GM12878 (cell line): Measurements from ENCODE around the gene PRDM2. TPM values are rescaled to one million over a fixed set of nuclear protein-coding genes. Genes with fewer than 3 reads are reported as not detected.

Experiments
- ATAC-seq: fragments of 200-7000 bp; cut with Tn5 transposase; 3 replicates; pipeline ENCODE4 v1.9.1; 2020; ENCODE audit warnings: mild to moderate bottlenecking, moderate library complexity
- BruUV-seq: library from RNA; stranded (reverse); fragments of 400-500 nt; replicated peaks from 2 replicates; lab custom pipeline; 2021; lab: Mats Ljungman, UMichigan
- CTCF ChIA-PET: fragments of 300-600 bp; sonication (Branson Sonifier 250); formaldehyde crosslinking; extraction: SDS; loops from one replicate; lab custom pipeline; 2021; ENCODE audit warnings: inconsistent platforms; lab: Yijun Ruan, JAX
- POLR2A ChIA-PET: fragments of 350-600 bp; formaldehyde crosslinking; extraction: SDS; loops from one replicate; lab custom pipeline; 2021; ENCODE audit warnings: inconsistent platforms; lab: Charles Lee
- RAD21 ChIA-PET: fragments of 300-600 bp; sonication (Branson Sonifier 250); formaldehyde crosslinking; loops from one replicate; lab custom pipeline; 2023; ENCODE audit warnings: antibody characterized with exemption; ENCODE audit not compliant: unreplicated experiment; lab: Charles Lee
- SMC1A ChIA-PET: fragments of 300-600 bp; sonication (Branson Sonifier 250); formaldehyde crosslinking; loops from one replicate; lab custom pipeline; 2023; ENCODE audit not compliant: unreplicated experiment, uncharacterized antibody; lab: Charles Lee
- DNase-seq: peaks from one replicate; pipeline ENCODE4 v3.0.0-alpha.2; 2011; ENCODE audit warnings: low read depth, low spot score
- FAIRE-seq: peaks from 3 replicates; lab custom pipeline; 2011; peaks lifted over from hg19 to GRCh38; lab: Jason Lieb, UNC
- H2AFZ ChIP-seq: 2 replicates; pipeline ENCODE4 v1.6.0; 2011; ENCODE audit warnings: low read depth, low read length, control low read depth; ENCODE audit not compliant: control insufficient read depth
- H3K27ac ChIP-seq: 2 replicates; pipeline ENCODE4 v1.5.1; 2011; ENCODE audit warnings: control low read depth; ENCODE audit not compliant: control insufficient read depth, insufficient read depth
- H3K27me3 ChIP-seq, 2 experiments: replicated peaks in 1 of 2; 2 replicates each; pipeline versions ENCODE4 v1.6.0 to v1.6.1; 2011; ENCODE audit warnings: low read length in 1 of 2; ENCODE audit not compliant: control insufficient read depth in 2 of 2, insufficient read depth in 2 of 2
- H3K36me3 ChIP-seq, 2 experiments: 2 replicates each; pipeline ENCODE4 v1.5.1; 2011; ENCODE audit warnings: low read length in 1 of 2; ENCODE audit not compliant: control insufficient read depth in 2 of 2, insufficient read depth in 2 of 2
- H3K4me1 ChIP-seq: 2 replicates; pipeline ENCODE4 v1.6.1; 2011; ENCODE audit warnings: mild to moderate bottlenecking, low read length, moderate library complexity, mixed read lengths; ENCODE audit not compliant: control insufficient read depth, insufficient read depth
- H3K4me2 ChIP-seq: 2 replicates; pipeline ENCODE4 v1.6.0; 2011; ENCODE audit warnings: control low read depth; ENCODE audit not compliant: control insufficient read depth, insufficient read depth
- H3K4me3 ChIP-seq: fragments of 200-600 bp; sonication (generic); 2 replicates; pipeline ENCODE4 v1.5.1; 2016
- H3K79me2 ChIP-seq: 2 replicates; pipeline ENCODE4 v1.6.0; 2011; ENCODE audit warnings: low read length; ENCODE audit not compliant: control insufficient read depth, insufficient read depth
- H3K9ac ChIP-seq: 2 replicates; pipeline ENCODE4 v1.8.0; 2011; ENCODE audit warnings: low read length, control low read depth, mixed read lengths; ENCODE audit not compliant: control insufficient read depth, insufficient read depth
- H3K9me3 ChIP-seq: replicated peaks from 3 replicates; pipeline ENCODE4 v1.5.1; 2011; ENCODE audit warnings: mild to moderate bottlenecking, low read length; ENCODE audit not compliant: control insufficient read depth, insufficient read depth
- H4K20me1 ChIP-seq: 2 replicates; pipeline ENCODE4 v1.6.0; 2011; ENCODE audit not compliant: control insufficient read depth, insufficient read depth
- ATF7 ChIP-seq: fragments of 450-650 bp; IDR thresholded peaks from 2 replicates; pipeline ENCODE4 v1.6.1; 2016; ENCODE audit warnings: low read depth, mild to moderate bottlenecking
- CHD1 ChIP-seq: IDR thresholded peaks from 2 replicates; pipeline ENCODE4 v1.6.1; 2012; ENCODE audit warnings: low read depth, low read length, improper control_type of control experiment
- EZH2 ChIP-seq: IDR thresholded peaks from 2 replicates; pipeline ENCODE4 v1.6.1; 2012; ENCODE audit warnings: low read depth, mild to moderate bottlenecking, control low read depth, inconsistent platforms, low read length, borderline replicate concordance; ENCODE audit not compliant: control insufficient read depth
- FOXM1 ChIP-seq: IDR thresholded peaks from 2 replicates; pipeline ENCODE4 v1.6.1; 2012; ENCODE audit warnings: low read depth, mild to moderate bottlenecking, inconsistent platforms, low read length, moderate library complexity
- HSF1 ChIP-seq: fragments of 150-350 bp; IDR thresholded peaks from 2 replicates; pipeline ENCODE4 v1.6.1; 2014; ENCODE audit warnings: mild to moderate bottlenecking, low read depth, low read length
- IKZF2 ChIP-seq, 2 experiments: fragments of 450-650 bp; IDR thresholded peaks; 2 replicates each; pipeline ENCODE4 v1.6.1; 2017; ENCODE audit warnings: mild to moderate bottlenecking in 2 of 2, moderate library complexity in 2 of 2
- JUNB ChIP-seq: IDR thresholded peaks from 2 replicates; pipeline ENCODE4 v1.6.1; 2016; ENCODE audit warnings: antibody characterized with exemption, mild to moderate bottlenecking
- MYB ChIP-seq: fragments of 150-350 bp; IDR thresholded peaks from 2 replicates; pipeline ENCODE4 v1.6.1; 2014; ENCODE audit warnings: mild to moderate bottlenecking, low read depth, low read length, borderline replicate concordance
- NR2C1 ChIP-seq: fragments of 450-650 bp; IDR thresholded peaks from 2 replicates; pipeline ENCODE4 v1.6.1; 2017; ENCODE audit warnings: antibody characterized with exemption, mild to moderate bottlenecking, moderate library complexity
- PKNOX1 ChIP-seq: fragments of 450-650 bp; IDR thresholded peaks from 2 replicates; pipeline ENCODE4 v1.6.1; 2016; ENCODE audit warnings: mild to moderate bottlenecking
- WRNIP1 ChIP-seq: IDR thresholded peaks from 2 replicates; pipeline ENCODE4 v1.6.1; 2011; ENCODE audit warnings: low read depth, low read length, improper control_type of control experiment, borderline replicate concordance
- ZBTB4 ChIP-seq: fragments of 450-650 bp; formaldehyde crosslinking; IDR thresholded peaks from 2 replicates; pipeline ENCODE4 v1.4.0; 2022; ENCODE audit warnings: mild to moderate bottlenecking, moderate library complexity
- WGBS: methylation state at CpG from one replicate; pipeline ENCODE4 v1.1.6; 2016; ENCODE audit warnings: low lambda C conversion rate; ENCODE audit not compliant: insufficient replicate concordance, insufficient coverage; ENCODE audit errors: missing lambda C conversion rate; 5-methylcytosine and 5-hydroxymethylcytosine counted together
- in situ Hi-C: fragments of 300-500 bp; cut with MboI; formaldehyde crosslinking; loops from 9 replicates; pipeline ENCODE4 v1.14.3; 2018; ENCODE audit warnings: mixed read lengths
- intact Hi-C: fragments of 100-400 bp; cut with micrococcal nuclease; formaldehyde crosslinking; loops from one replicate; pipeline ENCODE4 v1.14.2; 2022; ENCODE audit not compliant: unreplicated experiment
- polyA plus RNA-seq, 11 experiments: library from polyadenylated mRNA; depleted of rRNA in 4 of 11; unstranded in 6 of 11; stranded (reverse) in 5 of 11; fragments of >200 nt; fragmentation: Nextera tagmentation in 4 of 11; fragmentation: Illumina TruSeq in 1 of 11; extraction: Ambion mirVana in 4 of 11; extraction: Trizol in 1 of 11; gene quantifications; 1 replicate in 1 of 11; 2 replicates in 10 of 11; pipeline versions ENCODE4 v1.2.1 to v1.2.3, GENCODE V29; 2011 to 2016; ENCODE audit warnings: inconsistent platforms in 2 of 11, missing spikeins in 2 of 11, low read depth in 1 of 11
- total RNA-seq, 4 experiments: library from RNA; depleted of rRNA in 3 of 4; stranded (reverse); fragments of >200 nt in 3 of 4; fragmentation: Illumina TruSeq in 1 of 4; extraction: Trizol in 1 of 4; gene quantifications; 2 replicates each; pipeline versions ENCODE4 v1.2.1 to v1.2.3, GENCODE V29; 2013 to 2021

The PRDM2 gene
- total and polyA plus RNA-seq, 10 of the 15 experiments (the other 5 are each of a cell fraction or from before 2014, with no cell fraction given): 8.4 to 45.1 (median 23.5) TPM

DNA sequence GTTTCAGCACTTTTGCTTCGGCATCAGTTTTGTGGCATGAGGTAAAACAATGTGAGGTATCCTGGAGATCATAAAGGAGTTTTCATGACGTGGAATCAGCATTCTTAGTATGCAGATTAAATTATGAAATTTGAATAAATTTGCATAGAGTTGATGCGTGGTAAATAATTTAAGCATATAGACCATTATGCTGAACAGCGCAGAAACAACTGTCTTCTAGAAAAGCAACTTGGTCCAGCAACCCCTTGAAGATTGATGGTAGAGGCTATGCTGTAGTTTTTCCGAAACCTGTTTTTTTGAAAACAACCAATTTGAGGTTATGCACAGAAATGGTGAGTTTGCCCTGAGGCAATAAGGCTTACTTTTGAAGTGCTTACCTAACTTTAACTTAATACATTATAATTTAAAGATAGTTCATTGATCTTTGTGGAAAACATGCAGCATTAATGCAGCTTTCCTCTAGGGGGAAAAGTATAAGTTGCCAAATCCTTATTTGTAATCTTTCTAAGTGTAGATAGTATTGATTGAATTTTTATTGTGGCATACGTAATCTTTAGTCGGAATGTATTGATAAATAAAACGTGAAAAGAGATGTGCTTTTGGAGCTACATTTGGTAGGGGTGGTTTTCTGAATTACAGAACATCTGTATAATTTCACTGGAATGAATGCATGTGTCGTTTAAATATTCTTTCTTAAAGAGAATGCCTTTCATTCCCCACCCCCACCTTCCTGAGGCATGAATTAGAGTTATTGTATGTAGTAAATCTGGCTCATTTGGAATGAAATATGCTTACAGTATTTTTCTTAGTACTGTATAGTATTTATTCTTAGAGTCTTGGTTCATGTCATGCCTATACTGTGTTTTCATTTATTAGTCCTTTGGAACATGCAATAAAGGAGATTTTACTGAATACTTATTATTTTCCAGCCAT is 3.8 kb downstream of the PRDM2 start (continued):
- TF ChIP-seq ZBTB4 (CRISPR knock-in tag) (no peak), FOXM1 (no peak), ATF7 (no peak), EZH2 (no peak)

- ChIA-PET SMC1A (interaction anchor here (0.8 to 19.7 kb wide), 5 partner anchors 9 to 50 kb away, joined by 3 to 425 read pairs (median 3); no protein-coding TSS in a partner anchor), CTCF (interaction anchor here (1.1 to 10.6 kb wide), 2 partner anchors 9 to 22 kb away, joined by 7 to 212 read pairs; no protein-coding TSS in a partner anchor), POLR2A (interaction anchor here (1.0 to 4.7 kb wide), 2 partner anchors 21 to 51 kb away, joined by 7 to 48 read pairs; no protein-coding TSS in a partner anchor), RAD21 (interaction anchor here (0.7 to 17.5 kb wide), 4 partner anchors 19 to 49 kb away, joined by 3 to 367 read pairs (median 4); no protein-coding TSS in a partner anchor)
- H3K9ac ChIP-seq: no peak overlapping the region
- no TSS peak for BruUV-seq
- DNase-seq (no peak), FAIRE-seq (no peak), ATAC-seq (no peak)
- H3K4me2 ChIP-seq: peak overlapping the region; percentile 28
- no peaks in the 10 kb centered on the region for H3K27me3 ChIP-seq
- H3K9me3 ChIP-seq: no peaks in the 10 kb centered on the region
- peak overlapping the region; percentile 20; the same call in 1 of the 2 replicates for H3K27ac ChIP-seq
- in situ Hi-C loops: loop anchor here (25.0 kb wide), 1 partner anchor 1644 kb away; the partner anchor contains the start of gene TNFRSF8
- no peak overlapping the region for H2AFZ ChIP-seq
- no peaks in the 10 kb centered on the region for H3K36me3 ChIP-seq
- WGBS: 75% methylated on average over 2 of the region's 2 CpGs
- peaks cover 96% of the 10 kb centered on the region for H3K79me2 ChIP-seq
- H3K4me3 ChIP-seq: no peak overlapping the region
- no peaks in the 10 kb centered on the region for H4K20me1 ChIP-seq
- intact Hi-C loops: no loop called here
- H3K4me1 ChIP-seq: peaks cover 16% of the 10 kb centered on the region
- no peak for TF ChIP-seq NR2C1
- TF ChIP-seq WRNIP1: 0 out of 2 replicates have a peak, but pooled peaks have one; percentile 22
- TF ChIP-seq CHD1: no peak
- TF ChIP-seq HSF1: no peak
- TF ChIP-seq IKZF2 (IDR thresholded peaks at IDR 0.05): no peak
- peak; percentile 88 for TF ChIP-seq PKNOX1
- no peak for TF ChIP-seq MYB
- no peak for TF ChIP-seq JUNB
These were observed 6.1 kb downstream of the PRDM2 start for GRCh38 chr1:13706046-13706445.
